NCI-H1417 treated with DMSO at 0.1 percent for 48 hours (cell line): Measurements from ENCODE around the gene HDAC7.
"Not testable (repeated sequence)": the region's sequence is repeated elsewhere in the genome, so short reads cannot be mapped to it uniquely, and the experiment has no call there.

Experiments used
- DNase-seq: peaks from one replicate; lab custom pipeline; 2025; lab: John Stamatoyannopoulos, UW

The HDAC7 gene

DNA sequence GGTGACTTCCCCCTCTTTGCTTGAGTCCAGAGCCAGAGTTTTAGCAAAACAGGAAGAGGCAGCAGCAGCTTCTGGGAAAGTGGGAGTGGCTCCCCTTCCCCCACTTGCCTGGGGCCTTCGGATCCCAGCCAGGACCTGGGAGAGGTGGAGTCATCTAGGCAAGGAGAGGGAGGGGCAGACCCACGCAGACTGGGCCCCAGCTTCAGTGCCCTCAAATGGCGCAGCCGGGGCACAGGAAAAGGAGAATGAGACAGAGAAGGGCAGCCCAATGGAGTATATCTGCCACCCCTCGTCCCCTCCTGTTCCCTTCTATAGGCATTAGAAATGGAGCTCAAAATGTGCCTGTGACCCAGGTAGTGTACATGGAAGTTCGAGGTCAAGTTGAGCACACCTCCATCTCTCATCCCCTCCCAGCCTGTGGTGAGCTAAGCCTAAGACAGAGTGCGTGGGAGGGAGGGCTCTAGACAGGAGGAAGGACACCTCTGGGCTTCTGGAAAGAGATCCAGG is 9.3 kb upstream of the HDAC7 start:
- no peak for DNase-seq

DNA sequence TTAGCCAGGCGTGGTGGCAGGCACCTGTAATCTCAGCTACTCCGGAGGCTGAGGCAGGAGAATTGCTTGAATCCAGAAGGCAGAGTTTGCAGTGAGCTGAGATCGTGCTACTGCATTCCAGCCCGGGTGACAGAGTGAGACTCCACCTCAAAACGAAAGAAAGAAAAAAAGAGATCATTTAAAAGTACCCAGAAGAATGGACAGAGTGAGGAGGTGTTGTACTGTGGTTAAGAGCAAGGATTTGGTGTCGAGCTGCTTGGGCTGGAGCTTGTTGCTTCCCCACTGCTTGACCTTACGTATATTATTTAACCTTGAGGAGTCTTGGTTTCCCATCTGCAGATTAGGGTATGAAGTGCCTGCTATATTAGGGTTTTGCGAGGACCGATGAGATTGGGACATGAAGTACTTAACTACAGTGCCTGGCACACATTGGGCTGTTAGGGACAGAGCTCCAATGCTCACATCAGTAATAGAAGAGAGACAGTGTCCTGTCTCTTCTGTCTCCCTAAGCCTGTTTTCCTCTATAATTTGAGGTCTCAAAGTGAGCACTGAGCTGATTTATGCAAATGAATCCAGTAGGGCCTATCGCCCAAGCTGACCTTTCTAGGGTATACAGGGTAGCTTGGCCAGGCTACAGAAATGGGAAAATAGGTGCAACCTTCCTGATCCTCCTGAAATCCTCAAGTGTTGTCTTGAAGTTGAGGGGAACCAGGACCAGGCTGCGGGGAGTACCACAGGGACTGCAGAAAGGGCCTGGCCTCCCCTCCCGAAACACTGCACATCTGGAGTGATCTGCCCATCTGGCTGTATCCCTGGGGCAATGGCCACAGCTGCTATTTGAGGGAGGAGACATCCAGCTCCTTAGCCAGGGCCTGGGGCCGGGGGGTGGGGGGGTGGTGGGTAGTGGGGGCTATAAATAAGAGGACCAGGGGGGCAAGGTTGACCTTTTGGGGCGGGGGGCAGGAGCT is 8.6 kb upstream of the HDAC7 start:
- DNase-seq: no peak

DNA sequence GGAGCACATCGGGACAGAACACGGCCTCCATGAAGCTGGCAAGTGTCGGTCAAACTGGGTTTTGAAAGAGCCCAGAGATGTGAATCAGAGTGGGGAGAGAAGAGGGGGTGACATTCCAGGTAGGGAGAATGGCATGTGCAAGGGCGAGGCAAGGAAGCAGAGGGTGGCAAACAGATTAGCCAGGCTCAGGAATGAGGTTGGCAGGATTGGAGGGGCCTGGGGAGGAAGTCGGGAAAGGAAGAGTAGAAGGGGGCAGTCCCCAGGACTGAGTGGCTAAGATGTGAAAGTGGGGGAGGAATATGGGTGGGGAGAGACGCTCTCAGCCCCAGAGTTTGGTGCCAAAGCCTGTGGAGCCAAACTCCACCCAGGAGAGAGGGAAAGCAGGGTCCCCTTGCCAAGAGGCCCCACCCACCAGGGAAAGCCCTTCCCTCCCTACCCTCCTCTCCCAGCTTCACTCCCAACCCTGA is 5.5 kb upstream of the HDAC7 start:
- DNase-seq: no peak

DNA sequence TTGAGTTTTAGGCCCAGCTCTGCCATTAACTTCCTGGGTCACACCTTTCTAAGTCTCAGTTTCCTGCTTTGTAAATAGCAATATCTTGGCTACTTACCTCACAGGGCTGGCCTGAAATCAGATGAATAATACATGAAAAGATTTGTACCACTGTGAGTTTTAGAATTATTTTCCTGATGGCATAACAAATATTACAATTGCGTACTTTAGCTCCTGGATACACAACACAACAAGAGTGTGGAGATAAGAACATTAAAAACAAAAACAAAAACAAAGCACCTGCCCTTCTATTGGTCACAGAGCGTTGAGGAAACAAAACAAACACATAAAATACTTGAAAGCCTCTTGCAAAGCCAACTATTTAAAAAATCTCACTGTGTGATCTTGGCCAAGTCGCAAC is 4.9 kb upstream of the HDAC7 start:
- no peak for DNase-seq

DNA sequence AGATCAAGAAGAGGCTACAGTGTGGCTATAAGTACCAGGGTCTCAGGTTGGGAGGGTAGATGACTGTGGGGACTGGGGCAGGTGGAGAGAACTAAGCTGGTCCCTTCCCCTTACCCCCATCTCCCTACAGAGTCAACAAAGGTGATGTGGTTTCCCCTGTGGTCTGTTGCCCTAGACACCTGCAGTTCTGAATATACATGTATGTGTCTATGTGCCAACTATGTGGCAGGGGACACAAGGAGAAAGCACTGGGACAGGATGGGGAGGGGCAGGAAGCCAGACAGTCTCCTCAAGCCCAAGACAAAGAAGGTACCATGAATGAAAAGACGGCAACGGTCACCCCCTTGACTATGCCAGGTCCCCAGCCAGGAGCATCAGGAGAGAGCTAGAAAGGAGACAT is 4.5 kb upstream of the HDAC7 start:
- DNase-seq: no peak

DNA sequence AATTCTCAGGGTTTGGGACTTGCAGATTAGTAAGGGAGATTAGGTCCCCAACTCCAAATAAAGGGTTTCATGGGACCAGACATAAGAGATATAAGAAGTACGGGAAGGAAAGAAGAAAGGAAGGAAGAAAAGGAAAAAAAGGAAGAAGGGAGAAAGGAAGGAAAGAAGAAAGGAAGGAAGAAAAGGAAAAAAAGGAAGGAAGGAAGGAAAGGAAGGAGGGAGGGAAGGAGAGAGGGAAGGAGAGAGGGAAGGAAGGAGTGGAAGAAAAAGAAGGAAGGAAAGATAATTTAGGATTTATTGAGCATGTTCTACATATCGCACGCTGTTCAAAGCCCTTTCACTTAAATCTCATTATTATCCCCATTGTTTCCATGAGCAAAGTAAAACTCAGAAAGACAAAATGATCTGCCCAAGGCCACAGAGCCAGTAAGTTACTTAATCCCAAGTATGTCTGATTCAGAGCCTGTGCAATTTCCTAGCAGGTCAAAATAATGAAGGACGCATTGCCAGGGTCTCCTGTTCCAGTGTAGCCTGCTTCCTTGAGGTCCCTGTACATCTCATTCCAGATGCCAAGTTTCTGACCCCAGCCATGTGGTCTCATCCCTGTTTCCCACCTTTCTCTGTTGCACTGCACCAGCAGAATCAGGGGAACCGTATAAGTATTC is 3.9 kb upstream of the HDAC7 start:
- DNase-seq: no peak

DNA sequence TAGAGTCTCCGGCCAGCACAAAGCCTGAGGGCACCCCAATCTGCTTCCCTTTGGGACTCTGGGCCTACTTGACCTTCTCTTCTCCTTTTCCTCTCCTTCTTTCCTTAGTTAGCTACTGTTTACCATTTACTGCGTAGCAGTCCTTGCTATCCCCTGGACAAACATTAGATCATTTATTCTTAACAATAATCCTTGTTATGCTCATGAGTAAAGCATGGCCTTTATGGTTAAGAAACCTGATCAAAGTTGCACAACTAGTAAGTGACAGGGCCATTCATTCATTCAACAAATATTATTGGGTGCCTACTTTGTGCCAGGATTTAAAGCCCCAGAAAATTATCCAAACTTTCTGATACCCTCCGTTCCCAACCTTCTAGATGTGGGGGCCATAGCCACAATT is 3.2 kb upstream of the HDAC7 start:
- no peak for DNase-seq

DNA sequence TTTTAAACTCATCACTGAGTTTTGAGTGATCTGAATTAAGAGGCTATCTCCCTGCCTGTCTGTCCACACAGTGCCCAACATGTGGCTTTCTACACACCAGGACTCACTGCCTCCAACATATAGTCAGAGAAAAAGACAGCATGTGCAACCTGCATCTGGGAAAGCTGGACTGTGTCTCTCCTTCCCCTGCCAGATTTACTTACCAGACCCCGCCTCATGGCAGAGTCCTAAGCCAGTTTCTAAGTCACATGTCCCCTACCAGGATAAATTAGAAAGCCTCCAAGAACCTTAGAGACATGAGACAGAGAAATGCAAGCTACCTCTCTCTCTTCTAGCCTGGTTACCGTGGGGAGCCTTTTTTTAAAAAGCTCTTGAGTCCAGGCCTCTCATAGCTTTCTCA is 2.7 kb upstream of the HDAC7 start:
- no peak for DNase-seq

DNA sequence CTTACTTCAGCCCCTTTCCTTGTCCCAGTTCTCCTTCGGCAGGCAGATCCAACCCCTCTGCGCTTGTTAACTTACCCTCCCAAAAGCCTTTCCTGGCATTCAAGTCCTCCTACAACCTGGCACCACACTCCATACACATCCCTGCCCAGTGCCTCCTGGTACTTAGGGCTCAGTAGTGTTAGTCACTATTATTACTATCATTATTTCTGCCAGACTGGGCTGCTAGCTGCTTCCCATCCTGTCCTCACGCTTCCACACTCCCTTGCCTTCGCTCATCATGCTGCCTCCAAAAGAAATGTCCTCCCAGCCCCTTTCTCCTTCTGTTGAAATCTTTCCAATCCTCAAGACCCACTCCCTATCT is 1.6 kb upstream of the HDAC7 start:
- no peak for DNase-seq

DNA sequence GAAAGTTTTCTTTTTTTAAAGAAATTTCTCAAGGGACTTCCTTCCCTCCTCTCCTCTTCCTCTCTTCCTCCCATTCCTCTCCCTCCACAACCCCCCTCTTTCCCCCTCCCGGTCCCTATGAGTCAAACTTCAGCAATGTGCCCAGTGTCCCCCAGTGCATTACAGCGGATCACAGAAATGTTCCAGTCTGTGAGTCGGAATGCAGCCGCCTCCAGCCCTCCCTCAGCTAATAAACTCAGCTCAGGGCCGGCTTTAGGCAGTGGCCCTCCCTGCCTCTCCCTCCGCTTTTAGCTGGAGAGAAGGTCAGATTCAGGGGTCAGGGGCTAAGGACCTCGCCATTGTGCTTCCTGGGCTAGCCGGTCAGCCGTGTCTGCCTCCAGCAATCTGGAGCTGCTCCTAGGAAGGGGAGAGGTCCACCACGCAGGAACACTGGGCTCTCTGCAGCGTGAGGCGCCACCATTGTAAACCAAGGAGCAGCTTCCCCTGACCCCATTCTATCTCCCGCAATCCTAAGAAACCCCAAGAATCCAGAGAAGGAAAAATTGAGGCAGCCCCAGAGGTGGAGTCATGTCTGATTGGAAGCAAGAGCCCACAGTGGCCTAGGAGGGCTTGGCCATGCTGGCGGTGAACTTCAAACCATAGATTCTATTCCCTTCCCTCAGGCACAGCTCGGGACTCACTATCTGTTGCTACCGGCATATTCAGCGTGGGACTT is 1.1 kb upstream of the HDAC7 start:
- no peak for DNase-seq

DNA sequence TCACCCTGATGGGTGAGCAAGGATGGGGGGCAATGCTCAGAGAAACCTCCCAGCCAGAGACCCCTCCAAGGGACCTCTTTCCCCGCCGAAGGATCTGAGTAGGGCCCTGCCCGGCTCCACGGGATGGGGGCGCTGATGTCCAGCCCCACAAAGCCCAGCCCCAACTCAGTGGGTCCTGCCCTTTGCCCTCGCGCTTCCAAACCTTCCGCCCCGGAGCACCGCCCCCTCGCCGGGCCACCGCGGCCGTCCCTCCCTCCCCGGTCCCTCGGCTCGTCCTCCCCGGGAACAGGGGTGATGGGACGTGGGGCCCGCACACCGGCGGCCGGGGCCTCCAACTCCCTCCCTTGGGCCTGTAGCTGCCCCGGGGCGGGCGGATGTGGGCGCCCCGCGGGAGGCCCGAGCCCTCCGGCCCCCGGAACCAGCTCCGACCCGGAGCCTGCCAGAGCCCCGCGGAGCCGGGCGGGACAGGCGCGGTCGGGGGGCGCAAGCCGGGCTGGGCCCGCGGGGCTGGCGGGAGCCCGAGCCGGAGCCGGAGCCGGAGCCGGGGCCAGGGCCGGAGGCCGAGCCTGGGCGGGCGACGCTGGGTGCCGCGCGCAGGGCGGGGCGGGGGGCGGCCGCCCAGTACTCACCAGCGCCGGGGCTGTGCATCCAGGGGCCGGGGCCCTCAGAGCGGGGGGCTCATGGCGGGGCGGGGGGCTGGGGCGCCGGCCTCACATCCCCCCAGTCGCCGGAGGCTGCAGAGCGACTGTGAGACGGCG is 386 bp downstream of the HDAC7 start:
- DNase-seq: no peak

DNA sequence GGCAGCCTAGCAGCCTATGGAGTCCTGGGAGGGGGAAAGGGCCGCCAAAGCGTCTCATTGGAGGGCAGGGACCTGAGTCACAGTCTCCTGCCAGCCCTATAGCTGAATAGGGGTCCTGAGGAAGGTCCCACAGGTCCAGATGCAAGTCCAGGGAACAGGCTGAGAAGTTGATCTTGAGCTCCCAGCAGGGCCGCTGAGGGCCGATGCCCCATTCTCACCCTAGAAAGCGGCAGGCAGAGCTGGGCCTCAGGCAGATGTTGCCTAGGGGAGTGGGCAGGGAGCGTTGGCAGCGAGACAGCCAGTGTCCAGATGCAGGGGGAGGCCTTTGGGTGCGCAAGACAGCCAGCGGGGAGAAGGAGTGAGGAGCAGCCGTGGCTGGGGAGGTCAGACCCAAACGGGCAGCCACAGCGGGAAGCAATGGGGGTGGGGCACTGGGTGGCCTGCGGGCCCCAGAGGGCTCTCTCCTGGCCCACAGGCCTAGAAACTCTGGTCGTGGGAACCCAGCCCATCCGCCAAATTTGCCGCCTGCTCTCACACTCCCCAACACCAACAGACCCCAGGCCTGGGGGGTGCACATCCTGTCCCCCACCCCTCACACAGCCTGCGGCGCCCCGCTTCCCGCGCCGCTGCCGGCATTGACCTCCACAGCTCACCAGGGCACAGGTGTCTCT is 1.1 kb downstream of the HDAC7 start:
- no peak for DNase-seq

DNA sequence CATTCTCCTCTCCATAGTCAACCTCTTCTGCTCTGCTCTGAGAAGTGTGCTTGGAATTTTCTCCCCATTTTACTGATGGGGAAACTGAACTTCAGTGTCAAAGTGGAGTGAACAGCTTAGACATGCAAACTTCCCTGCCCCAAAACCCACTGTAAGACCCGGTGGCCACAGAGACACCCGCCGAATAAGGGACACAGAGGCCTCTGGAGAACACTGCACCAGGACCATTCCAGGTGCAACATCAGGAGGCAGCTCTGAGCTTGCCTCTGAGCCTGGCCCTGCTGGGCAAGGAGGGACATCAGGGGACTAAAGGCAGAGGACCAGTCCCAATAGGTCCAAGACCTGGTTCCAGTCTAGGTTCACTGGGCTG is 1.7 kb downstream of the HDAC7 start:
- no peak for DNase-seq

DNA sequence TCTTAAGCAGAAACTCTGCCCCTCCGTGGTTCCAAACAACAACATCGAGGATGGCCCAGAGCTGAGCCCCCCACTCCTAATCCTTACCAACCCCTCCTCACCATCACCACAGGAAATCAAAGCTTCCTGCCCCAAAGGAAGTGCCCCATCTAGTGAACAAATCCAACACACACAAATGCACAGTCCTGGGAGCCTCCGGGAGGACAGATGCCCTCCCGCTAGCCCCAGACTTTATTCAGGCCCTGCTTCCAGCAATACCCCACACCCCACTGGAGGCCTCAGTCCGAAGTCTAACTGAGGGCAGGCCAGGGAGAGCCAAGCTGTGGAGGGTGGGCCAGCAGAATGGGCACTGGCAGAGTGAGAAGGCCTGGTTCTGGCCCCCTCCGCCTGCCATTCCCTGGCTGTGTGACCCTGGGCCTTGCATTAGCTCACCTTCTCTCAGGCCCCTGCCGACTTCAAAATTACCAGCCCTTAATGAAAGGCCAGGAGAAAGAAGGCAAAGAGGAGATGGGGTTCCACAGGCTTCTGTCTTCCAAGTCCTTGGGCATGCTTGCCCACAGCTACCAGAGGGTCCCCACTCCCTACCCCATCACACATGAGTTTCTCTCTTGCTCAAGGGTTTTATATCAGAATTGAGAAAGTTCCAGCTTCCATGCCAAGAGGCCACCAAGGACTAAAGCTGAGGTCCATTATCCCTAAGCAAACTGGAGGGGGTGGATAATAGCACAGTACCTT is 2.3 kb downstream of the HDAC7 start:
- no peak for DNase-seq

DNA sequence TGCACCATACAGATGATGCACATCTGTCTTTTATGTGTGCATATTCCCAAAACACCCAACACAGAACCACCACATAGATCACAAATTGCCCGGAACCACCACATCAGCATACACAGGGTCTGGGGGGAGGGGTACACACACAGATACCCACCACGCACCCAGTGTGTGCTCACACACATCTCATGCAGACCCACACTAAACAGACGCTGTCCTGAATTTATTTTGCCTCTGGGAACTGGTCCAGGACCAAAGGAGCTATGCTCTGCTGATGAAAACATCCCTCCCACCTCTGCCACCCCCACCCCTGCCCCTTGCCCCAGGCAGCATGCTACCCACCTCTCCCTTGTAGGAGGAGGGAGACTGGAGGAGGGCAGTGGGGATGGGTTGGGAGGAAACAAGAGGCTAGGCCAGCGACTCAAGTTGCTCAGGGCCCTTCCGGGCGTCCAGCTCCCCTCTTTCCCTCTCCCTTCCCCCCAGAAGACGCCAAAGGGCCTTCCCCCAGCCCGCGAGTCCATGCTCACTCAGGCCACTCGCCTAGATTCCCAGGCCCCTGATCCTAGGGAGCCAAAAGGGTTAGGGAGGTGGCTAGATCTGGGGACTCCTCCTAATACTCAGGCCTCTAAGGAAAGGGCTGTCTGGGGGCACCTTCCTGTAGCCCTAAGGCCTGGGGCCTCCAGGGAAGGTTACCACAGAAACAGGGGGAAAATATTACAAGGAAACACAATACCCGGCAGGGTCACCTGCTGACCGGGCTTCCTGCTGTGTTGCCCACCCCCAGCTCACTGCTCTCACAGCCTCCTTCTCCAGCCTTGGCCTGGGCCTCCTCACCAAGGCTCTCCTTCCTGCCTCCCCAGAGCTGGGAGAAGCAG is 3.1 kb downstream of the HDAC7 start:
- no peak for DNase-seq

DNA sequence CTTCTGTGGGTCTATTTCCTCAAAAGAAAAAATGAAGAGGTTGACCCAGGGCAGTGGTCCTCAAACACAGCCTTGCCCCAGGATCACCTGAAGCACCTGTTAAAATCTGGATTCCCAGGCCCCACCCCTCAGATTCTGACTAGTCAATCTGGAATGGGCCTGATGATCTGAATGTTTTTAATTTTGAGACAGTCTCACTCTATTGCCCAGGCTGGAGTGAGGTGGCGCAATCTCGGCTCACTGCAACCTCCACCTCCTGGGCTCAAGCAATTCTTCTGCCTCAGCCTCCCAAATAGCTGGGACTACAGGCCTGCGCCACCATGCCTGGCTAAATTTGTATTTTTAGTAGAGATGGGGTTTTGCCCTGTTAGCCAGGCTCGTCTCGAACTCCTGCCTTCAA is 4.3 kb downstream of the HDAC7 start:
- not testable (repeated sequence) for DNase-seq

DNA sequence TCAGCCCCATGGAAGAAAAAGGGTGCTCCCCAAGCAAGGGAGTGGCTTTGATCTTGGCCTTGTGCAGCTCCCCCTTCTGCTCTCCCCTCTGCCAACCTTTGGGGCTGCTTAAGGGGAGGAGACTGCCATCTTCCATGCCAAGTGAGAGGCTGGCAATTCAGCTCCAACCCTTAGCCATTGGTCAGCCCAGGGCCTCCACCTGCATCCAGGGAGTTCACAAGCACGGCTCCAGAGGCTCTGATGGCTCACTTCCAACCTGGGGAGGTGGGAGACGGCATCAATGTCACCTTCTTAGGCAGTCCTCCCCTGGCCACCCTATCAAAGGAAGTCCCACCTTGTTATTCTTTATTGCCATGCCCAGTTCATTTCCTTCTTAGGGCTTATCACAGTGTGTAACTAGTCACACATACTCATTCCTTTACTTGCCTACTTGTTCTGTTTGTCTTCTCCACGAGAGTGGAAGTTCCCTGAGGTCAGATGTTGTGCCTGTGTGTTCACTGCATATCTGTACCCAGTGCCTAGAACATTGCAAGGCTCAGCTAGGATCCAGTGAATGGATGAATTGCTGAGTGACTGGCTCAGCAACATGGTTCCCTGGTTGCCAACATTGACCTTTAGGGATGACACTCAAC is 5.0 kb downstream of the HDAC7 start:
- no peak for DNase-seq

DNA sequence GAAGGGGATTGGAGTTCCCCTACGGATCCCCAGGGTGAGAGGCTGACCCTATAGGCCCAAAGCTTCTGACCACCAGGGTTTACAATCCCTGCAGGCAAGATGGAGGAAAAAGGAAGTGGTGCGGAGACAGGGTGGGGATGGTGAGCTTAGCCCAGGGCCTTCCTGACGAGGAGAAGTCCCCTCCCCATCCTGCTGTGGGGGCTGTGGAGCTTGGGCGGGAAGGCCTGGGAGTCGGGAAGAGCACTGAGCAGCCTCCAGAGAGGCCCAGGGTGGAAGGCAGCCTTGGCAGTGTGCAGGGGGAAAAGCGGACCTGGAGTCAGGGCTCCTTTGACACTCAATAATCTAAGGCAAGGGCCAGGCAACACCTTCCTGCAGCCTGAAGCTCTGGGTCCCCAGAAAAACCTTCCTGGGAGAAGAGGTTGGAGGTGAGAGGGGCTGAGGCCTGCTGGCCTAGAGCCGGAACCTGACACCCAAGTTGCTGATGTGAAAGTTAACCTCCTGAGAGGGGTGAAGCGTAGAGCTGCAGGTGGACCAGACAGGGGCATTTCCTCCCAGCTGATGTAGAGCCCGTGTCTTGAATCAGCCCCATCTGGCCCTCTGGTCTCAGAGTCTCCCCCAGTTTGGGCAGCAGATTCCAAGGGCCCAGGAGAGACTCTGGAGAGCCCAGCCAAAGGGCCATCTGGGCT is 6.0 kb downstream of the HDAC7 start:
- no peak for DNase-seq
